Kidney (tissue), 14 donors: Measurements from ENCODE around the gene CTSS. TPM values are rescaled to one million over a fixed set of nuclear protein-coding genes. Genes with fewer than 3 reads are reported as not detected.
"Not testable (repeated sequence)": the region's sequence is repeated elsewhere in the genome, so short reads cannot be mapped to it uniquely, and the experiment has no call there.

ENCODE experiments used
- DNase-seq, 5 donors: peaks; one replicate each; pipeline ENCODE4 v3.0.0-alpha.2; 2013 to 2020
- FAIRE-seq: peaks from 2 replicates; lab custom pipeline; 2012; peaks lifted over from hg19 to GRCh38; lab: Jason Lieb, UNC
- H3K27ac ChIP-seq, 2 donors: one replicate each; pipeline ENCODE4 v1.7.0; 2013; ENCODE audit warnings: low read depth in 2 of 2, low read length in 2 of 2, inconsistent platforms in 1 of 2
- H3K27me3 ChIP-seq: one replicate; pipeline ENCODE4 v1.7.1; 2013; ENCODE audit warnings: low read length, inconsistent platforms; ENCODE audit not compliant: control insufficient read depth, insufficient read depth
- H3K36me3 ChIP-seq, 3 donors: one replicate each; pipeline versions ENCODE4 v1.7.0 to v1.7.1; 2013; ENCODE audit warnings: low read length in 3 of 3, control low read depth in 1 of 3, inconsistent platforms in 1 of 3; ENCODE audit not compliant: insufficient read depth in 3 of 3, control insufficient read depth in 2 of 3
- H3K4me1 ChIP-seq, 3 donors: one replicate each; pipeline versions ENCODE4 v1.7.0 to v1.7.1; 2013; ENCODE audit warnings: low read length in 3 of 3, inconsistent platforms in 1 of 3, low read depth in 1 of 3; ENCODE audit not compliant: control insufficient read depth in 2 of 3, insufficient read depth in 2 of 3
- H3K4me3 ChIP-seq, 3 donors: one replicate each; pipeline versions ENCODE4 v1.7.0 to v1.8.1; 2013; ENCODE audit warnings: low read length in 3 of 3, control low read depth in 1 of 3, inconsistent platforms in 1 of 3
- H3K9ac ChIP-seq, 3 donors: one replicate each; pipeline versions ENCODE4 v1.7.0 to v1.7.1; 2013; ENCODE audit warnings: low read length in 3 of 3, control low read depth in 1 of 3, inconsistent platforms in 1 of 3
- H3K9me3 ChIP-seq, 3 donors: one replicate each; pipeline versions ENCODE4 v1.7.0 to v1.7.1; 2013; ENCODE audit warnings: low read length in 3 of 3, control low read depth in 1 of 3, inconsistent platforms in 1 of 3; ENCODE audit not compliant: control insufficient read depth in 2 of 3, insufficient read depth in 1 of 3
- CTCF ChIP-seq: IDR thresholded peaks from 3 replicates; pipeline ENCODE4 v1.5.1; 2012; ENCODE audit warnings: mild to moderate bottlenecking, moderate library complexity, borderline replicate concordance; ENCODE audit not compliant: insufficient read depth; ENCODE audit errors: extremely low read depth
- intact Hi-C: fragments of 100-400 bp; cut with DNase I; formaldehyde crosslinking; loops from one replicate; pipeline ENCODE4 v1.11.1; 2022
- polyA plus RNA-seq: library from polyadenylated mRNA; stranded (reverse); fragments of 350-450 nt; fragmentation: Illumina TruSeq; extraction: RNeasy Lipid Tissue Mini Kit (QIAGEN cat#74804); gene quantifications from one replicate; pipeline ENCODE4 v1.2.3, GENCODE V29; 2014; ENCODE audit warnings: low read depth, low replicate concordance; ENCODE audit not compliant: insufficient read depth
- total RNA-seq: library from RNA; stranded (reverse); fragmentation: NEBNext Ultra II Directional; extraction: Animal tissue kit (Norgen Biotek cat#: 25700); gene quantifications from one replicate; pipeline ENCODE4 v1.2.1, GENCODE V29; 2021
- donor health status: control.
- donor health status: control.
- donor health status: control.
- donor health status: control.
- donor health status: control.
- donor health status: DM: yes; HTN: yes; CAD: no.
- donor health status: Normal renal cell carcinoma (clear cell type).

CTSS gene
- total and polyA plus RNA-seq, 2 donors from 2014 or later = 5.3 to 109 TPM

GRCh38 chr1:150720703-150721102, 44.9 kb downstream of the CTSS start, which contains the start of gene HORMAD1:
TSS of gene HORMAD1 (minus strand) at chr1:150720895. CDS start at chr1:150719505, 1,390 bp downstream.
- H3K4me1 ChIP-seq = no peaks in the 10 kb centered on the region
- no peaks in the 10 kb centered on the region for H3K9me3 ChIP-seq
- no peaks in the 10 kb centered on the region for H3K27me3 ChIP-seq
- FAIRE-seq = no peak
- intact Hi-C loops = no loop called here
- H3K9ac ChIP-seq = no peak within 1 kb of the TSS
- no peak for TF ChIP-seq CTCF
- H3K36me3 ChIP-seq = no peaks in the 10 kb centered on the region
- H3K27ac ChIP-seq = no peak within 1 kb of the TSS
- no peak for DNase-seq
- H3K4me3 ChIP-seq = no peak within 1 kb of the TSS

GRCh38 chr1:150720098-150720497, 45.5 kb downstream of the CTSS start:
- Histone ChIP-seq H3K27me3 (no peaks in the 10 kb centered on the region), H3K9ac (no peak overlapping the region), H3K4me3 (no peak overlapping the region), H3K9me3 (no peaks in the 10 kb centered on the region), H3K4me1 (no peaks in the 10 kb centered on the region), H3K36me3 (no peaks in the 10 kb centered on the region), H3K27ac (no peak overlapping the region)
- FAIRE-seq (no peak), DNase-seq (no peak)
- no peak for TF ChIP-seq CTCF
- intact Hi-C loops = no loop called here

- Histone ChIP-seq H3K4me3 (no peak overlapping the region), H3K27ac (no peak overlapping the region), H3K9ac (no peak overlapping the region), H3K27me3 (no peaks in the 10 kb centered on the region), H3K4me1 (no peaks in the 10 kb centered on the region), H3K36me3 (no peaks in the 10 kb centered on the region), H3K9me3 (no peaks in the 10 kb centered on the region)
- intact Hi-C loops = no loop called here
- no peak for TF ChIP-seq CTCF
- DNase-seq = no peak
- no peak for FAIRE-seq
These were observed 47.2 kb downstream of the CTSS start for GRCh38 chr1:150718225-150718891.

GRCh38 chr1:150709031-150709430, 56.5 kb downstream of the CTSS start:
- H3K4me1 ChIP-seq, intact Hi-C loops, H3K9me3 ChIP-seq, H3K27ac ChIP-seq, DNase-seq, H3K27me3 ChIP-seq, FAIRE-seq, H3K4me3 ChIP-seq, H3K9ac ChIP-seq, H3K36me3 ChIP-seq: not testable (repeated sequence)
